ENCODE results near the gene AOC2. TPM values are rescaled to one million over a fixed set of nuclear protein-coding genes. Genes with fewer than 3 reads are reported as not detected.

The AOC2 gene
- total and polyA plus RNA-seq, 10 of the 15 experiments (the other 5 are each of a cell fraction or from before 2014, with no cell fraction given), result 0.08 to 1.9 (median 0.62) TPM

GRCh38 chr17:42844761-42845555 is 578 bp downstream of the AOC2 start:
- in situ Hi-C loops (cut with MboI) (no loop called here), intact Hi-C loops (cut with micrococcal nuclease; ENCODE audit: unreplicated experiment) (loop anchor here (10.0 kb wide), 1 partner anchor 150 kb away; the partner anchor contains the start of gene RPL27)
- no peak overlapping the region for H3K4me2 ChIP-seq (ENCODE audit: control insufficient read depth, insufficient read depth)
- WGBS (ENCODE audit: insufficient coverage, insufficient replicate concordance, low lambda C conversion rate, missing lambda C conversion rate), result 95% methylated on average over 24 of the region's 24 CpGs
- no TSS peak for BruUV-seq (replicated peaks)
- no peak overlapping the region for H3K9ac ChIP-seq (ENCODE audit: control insufficient read depth, insufficient read depth, low read length)
- ChIA-PET CTCF (interaction anchor here (0.9 to 4.7 kb wide), 4 partner anchors 10 to 153 kb away, joined by 3 to 38 read pairs (median 4); partner anchors contain the start of gene RPL27), SMC1A (ENCODE audit: uncharacterized antibody, unreplicated experiment) (interaction anchor here (1.2 to 1.3 kb wide), 2 partner anchors 78 to 153 kb away, joined by 3 to 4 read pairs; partner anchors contain the start of gene RPL27), RAD21 (ENCODE audit: unreplicated experiment) (interaction anchor here (1.4 to 1.5 kb wide), 3 partner anchors 84 to 153 kb away, joined by 4 to 5 read pairs (median 4); partner anchors contain the start of gene RPL27), POLR2A (interaction anchor here (0.6 kb wide), 1 partner anchor 315 kb away, joined by 3 read pairs; no protein-coding TSS in a partner anchor)
- no peak for FAIRE-seq
- ATAC-seq, result no peak
- no peak overlapping the region for H2AFZ ChIP-seq (ENCODE audit: control insufficient read depth, low read depth, low read length)
- no peak overlapping the region for H3K4me3 ChIP-seq
- no peaks in the 10 kb centered on the region for H4K20me1 ChIP-seq (ENCODE audit: control insufficient read depth, insufficient read depth)
- H3K9me3 ChIP-seq (replicated peaks; ENCODE audit: control insufficient read depth, insufficient read depth, low read length), result no peaks in the 10 kb centered on the region
- H3K27me3 ChIP-seq (replicated peaks in 1 of 2; ENCODE audit: control insufficient read depth in 2 of 2, insufficient read depth in 2 of 2, low read length in 1 of 2), result no peaks in the 10 kb centered on the region
- no peak for DNase-seq (ENCODE audit: low read depth, low spot score)
- no peaks in the 10 kb centered on the region; the same call in 1 of the 2 replicates for H3K4me1 ChIP-seq (ENCODE audit: control insufficient read depth, insufficient read depth, low read length)
- no peaks in the 10 kb centered on the region for H3K79me2 ChIP-seq (ENCODE audit: control insufficient read depth, insufficient read depth, low read length)
- H3K36me3 ChIP-seq (ENCODE audit: control insufficient read depth in 2 of 2, insufficient read depth in 2 of 2, low read length in 1 of 2), result peaks cover 14 to 28% of the 10 kb centered on the region in 2 experiments
- no peak overlapping the region for H3K27ac ChIP-seq (ENCODE audit: control insufficient read depth, insufficient read depth)
- TF ChIP-seq, protein P1, sequence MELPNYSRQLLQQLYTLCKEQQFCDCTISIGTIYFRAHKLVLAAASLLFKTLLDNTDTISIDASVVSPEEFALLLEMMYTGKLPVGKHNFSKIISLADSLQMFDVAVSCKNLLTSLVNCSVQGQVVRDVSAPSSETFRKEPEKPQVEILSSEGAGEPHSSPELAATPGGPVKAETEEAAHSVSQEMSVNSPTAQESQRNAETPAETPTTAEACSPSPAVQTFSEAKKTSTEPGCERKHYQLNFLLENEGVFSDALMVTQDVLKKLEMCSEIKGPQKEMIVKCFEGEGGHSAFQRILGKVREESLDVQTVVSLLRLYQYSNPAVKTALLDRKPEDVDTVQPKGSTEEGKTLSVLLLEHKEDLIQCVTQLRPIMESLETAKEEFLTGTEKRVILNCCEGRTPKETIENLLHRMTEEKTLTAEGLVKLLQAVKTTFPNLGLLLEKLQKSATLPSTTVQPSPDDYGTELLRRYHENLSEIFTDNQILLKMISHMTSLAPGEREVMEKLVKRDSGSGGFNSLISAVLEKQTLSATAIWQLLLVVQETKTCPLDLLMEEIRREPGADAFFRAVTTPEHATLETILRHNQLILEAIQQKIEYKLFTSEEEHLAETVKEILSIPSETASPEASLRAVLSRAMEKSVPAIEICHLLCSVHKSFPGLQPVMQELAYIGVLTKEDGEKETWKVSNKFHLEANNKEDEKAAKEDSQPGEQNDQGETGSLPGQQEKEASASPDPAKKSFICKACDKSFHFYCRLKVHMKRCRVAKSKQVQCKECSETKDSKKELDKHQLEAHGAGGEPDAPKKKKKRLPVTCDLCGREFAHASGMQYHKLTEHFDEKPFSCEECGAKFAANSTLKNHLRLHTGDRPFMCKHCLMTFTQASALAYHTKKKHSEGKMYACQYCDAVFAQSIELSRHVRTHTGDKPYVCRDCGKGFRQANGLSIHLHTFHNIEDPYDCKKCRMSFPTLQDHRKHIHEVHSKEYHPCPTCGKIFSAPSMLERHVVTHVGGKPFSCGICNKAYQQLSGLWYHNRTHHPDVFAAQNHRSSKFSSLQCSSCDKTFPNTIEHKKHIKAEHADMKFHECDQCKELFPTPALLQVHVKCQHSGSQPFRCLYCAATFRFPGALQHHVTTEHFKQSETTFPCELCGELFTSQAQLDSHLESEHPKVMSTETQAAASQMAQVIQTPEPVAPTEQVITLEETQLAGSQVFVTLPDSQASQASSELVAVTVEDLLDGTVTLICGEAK (IDR thresholded peaks at IDR 0.05; ENCODE audit: borderline replicate concordance), result no peak
- TF ChIP-seq SREBF1 (IDR thresholded peaks at IDR 0.05; ENCODE audit: low read length) (no peak), EZH2 (IDR thresholded peaks at IDR 0.05; ENCODE audit: borderline replicate concordance, control insufficient read depth, low read depth, low read length) (no peak), RUNX3 (IDR thresholded peaks at IDR 0.05; ENCODE audit: low read length) (no peak), BHLHE40 (IDR thresholded peaks at IDR 0.05; ENCODE audit: borderline replicate concordance in 1 of 2, low read depth in 2 of 2, low read length in 1 of 2) (no peak), NFYB (IDR thresholded peaks at IDR 0.05; ENCODE audit: insufficient read depth, low read depth, low read length) (no peak), KAT2A (conservative IDR thresholded peaks at IDR 0.05; ENCODE audit: control insufficient read depth, low read depth, low read length) (no peak), MYC (IDR thresholded peaks at IDR 0.05; ENCODE audit: insufficient read depth, insufficient read length, insufficient replicate concordance, low read length, severe bottlenecking) (no peak), MYB (IDR thresholded peaks at IDR 0.05; ENCODE audit: borderline replicate concordance, low read depth, low read length) (no peak), CHD2 (IDR thresholded peaks at IDR 0.05; ENCODE audit: borderline replicate concordance, low read depth, low read length) (no peak)
- TF ChIP-seq, protein P2, sequence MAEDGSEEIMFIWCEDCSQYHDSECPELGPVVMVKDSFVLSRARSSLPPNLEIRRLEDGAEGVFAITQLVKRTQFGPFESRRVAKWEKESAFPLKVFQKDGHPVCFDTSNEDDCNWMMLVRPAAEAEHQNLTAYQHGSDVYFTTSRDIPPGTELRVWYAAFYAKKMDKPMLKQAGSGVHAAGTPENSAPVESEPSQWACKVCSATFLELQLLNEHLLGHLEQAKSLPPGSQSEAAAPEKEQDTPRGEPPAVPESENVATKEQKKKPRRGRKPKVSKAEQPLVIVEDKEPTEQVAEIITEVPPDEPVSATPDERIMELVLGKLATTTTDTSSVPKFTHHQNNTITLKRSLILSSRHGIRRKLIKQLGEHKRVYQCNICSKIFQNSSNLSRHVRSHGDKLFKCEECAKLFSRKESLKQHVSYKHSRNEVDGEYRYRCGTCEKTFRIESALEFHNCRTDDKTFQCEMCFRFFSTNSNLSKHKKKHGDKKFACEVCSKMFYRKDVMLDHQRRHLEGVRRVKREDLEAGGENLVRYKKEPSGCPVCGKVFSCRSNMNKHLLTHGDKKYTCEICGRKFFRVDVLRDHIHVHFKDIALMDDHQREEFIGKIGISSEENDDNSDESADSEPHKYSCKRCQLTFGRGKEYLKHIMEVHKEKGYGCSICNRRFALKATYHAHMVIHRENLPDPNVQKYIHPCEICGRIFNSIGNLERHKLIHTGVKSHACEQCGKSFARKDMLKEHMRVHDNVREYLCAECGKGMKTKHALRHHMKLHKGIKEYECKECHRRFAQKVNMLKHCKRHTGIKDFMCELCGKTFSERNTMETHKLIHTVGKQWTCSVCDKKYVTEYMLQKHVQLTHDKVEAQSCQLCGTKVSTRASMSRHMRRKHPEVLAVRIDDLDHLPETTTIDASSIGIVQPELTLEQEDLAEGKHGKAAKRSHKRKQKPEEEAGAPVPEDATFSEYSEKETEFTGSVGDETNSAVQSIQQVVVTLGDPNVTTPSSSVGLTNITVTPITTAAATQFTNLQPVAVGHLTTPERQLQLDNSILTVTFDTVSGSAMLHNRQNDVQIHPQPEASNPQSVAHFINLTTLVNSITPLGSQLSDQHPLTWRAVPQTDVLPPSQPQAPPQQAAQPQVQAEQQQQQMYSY (CRISPR knock-in tag; IDR thresholded peaks at IDR 0.05), result no peak
- TF ChIP-seq, protein P3, sequence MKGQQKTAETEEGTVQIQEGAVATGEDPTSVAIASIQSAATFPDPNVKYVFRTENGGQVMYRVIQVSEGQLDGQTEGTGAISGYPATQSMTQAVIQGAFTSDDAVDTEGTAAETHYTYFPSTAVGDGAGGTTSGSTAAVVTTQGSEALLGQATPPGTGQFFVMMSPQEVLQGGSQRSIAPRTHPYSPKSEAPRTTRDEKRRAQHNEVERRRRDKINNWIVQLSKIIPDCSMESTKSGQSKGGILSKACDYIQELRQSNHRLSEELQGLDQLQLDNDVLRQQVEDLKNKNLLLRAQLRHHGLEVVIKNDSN (IDR thresholded peaks at IDR 0.05; ENCODE audit: borderline replicate concordance, extremely low read length, insufficient read depth, low read depth, low read length), result no peak

Data from GM12878 (cell line).